Epithelial cell of esophagus (primary cell): ENCODE measurements around the gene LRRC36.

Experiments used
- DNase-seq: peaks from one replicate; pipeline ENCODE4 v3.0.0; 2010; ENCODE audit warnings: low read depth
- H3K4me3 ChIP-seq: 2 replicates; pipeline ENCODE4 v1.5.1; 2011; ENCODE audit warnings: mild to moderate bottlenecking, low read length, control low read depth
- TF ChIP-seq, protein P1 (sequence below): IDR thresholded peaks from 2 replicates; pipeline ENCODE4 v1.5.1; 2011; ENCODE audit warnings: low read depth, mild to moderate bottlenecking, low read length, control low read depth, inconsistent platforms; ENCODE audit not compliant: insufficient read depth; ENCODE audit errors: missing control alignments

LRRC36 gene

DNA sequence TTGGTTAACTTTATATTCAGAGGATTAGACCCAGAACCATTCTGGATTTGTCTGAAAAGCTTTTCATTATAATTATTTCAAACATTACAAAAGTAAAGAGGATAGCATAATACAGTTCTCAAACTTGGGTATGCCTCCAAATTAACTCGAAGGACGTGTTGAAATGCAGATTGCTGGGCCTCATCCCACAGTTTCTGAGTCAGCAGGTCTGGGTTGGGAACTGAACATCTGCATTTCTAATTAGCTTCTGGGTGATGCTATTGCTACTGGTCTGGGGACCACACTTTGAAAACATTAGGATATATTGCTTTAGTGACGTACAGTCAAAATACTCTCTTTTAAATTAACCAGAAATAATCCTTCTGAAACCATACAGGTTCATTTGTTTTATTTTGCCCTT is 56.7 kb downstream of the LRRC36 start:
- no peak for DNase-seq
- H3K4me3 ChIP-seq: no peak overlapping the region
- TF ChIP-seq, protein P1, sequence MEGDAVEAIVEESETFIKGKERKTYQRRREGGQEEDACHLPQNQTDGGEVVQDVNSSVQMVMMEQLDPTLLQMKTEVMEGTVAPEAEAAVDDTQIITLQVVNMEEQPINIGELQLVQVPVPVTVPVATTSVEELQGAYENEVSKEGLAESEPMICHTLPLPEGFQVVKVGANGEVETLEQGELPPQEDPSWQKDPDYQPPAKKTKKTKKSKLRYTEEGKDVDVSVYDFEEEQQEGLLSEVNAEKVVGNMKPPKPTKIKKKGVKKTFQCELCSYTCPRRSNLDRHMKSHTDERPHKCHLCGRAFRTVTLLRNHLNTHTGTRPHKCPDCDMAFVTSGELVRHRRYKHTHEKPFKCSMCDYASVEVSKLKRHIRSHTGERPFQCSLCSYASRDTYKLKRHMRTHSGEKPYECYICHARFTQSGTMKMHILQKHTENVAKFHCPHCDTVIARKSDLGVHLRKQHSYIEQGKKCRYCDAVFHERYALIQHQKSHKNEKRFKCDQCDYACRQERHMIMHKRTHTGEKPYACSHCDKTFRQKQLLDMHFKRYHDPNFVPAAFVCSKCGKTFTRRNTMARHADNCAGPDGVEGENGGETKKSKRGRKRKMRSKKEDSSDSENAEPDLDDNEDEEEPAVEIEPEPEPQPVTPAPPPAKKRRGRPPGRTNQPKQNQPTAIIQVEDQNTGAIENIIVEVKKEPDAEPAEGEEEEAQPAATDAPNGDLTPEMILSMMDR: no peak

DNA sequence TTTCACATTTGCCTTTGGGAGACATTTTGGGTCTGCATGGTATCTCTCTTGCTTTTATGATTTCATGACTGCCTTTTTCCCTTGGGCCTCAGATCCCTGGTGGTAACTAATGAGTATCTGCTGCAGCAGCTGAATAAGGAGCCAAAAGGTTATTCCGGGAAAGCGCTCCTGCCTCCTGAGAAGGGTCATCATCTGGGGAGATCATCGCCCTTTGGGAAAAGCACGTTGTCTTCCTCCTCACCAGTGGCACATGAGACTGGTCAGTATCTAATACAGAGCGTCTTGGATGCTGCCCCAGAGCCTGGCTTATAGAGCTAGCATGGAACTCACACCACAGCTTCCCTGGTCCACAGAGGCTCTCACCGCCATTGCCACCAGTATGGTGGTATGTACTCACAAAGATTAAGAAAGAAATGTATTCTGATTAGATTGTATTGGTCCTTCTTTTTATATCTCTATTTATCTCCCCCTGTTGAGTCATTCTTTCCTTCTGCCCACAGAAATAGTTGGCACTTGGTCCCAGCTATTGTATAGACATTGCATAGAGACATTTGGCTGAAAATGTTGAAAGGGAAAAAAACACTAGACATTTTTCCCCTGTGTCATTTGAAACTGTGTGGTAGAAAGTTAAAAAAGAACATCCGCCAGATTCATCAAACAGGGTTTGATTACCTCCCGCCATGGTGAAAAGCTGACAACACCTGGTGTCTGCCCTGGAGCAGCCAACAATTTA is 58.3 kb downstream of the LRRC36 start:
- DNase-seq: no peak
- no peak overlapping the region for H3K4me3 ChIP-seq
- TF ChIP-seq, protein P1: no peak

DNA sequence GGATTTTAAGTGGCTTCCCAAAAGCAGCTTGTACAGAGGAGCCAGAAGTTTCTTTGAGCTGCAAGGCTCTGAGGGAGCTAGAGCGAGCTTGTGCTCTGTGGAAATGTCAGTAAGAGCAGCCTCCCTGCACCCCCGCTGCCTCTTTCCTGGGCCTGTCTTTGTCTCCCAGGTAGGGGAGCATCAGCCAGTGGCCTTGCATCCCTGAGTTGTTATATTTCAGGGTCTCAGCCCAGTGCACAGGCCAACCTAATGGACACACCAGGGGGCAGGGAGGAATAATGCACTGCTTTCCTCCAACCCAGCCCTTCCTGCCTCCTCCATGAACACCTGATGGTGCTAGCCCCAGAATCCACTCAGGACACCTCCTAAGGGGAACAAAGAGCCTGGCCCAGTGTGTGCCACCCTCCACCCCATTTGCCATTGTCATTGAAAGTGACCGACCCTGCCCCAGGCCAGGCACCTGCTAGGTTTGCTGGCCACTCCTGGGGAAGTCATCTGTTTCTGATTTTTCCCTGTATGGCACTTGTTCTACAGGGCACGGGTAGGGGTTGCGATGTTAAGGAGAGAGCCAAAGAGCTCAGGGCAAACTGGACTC is 60.3 kb downstream of the LRRC36 start:
- TF ChIP-seq, protein P1: no peak
- DNase-seq: no peak
- H3K4me3 ChIP-seq: no peak overlapping the region

DNA sequence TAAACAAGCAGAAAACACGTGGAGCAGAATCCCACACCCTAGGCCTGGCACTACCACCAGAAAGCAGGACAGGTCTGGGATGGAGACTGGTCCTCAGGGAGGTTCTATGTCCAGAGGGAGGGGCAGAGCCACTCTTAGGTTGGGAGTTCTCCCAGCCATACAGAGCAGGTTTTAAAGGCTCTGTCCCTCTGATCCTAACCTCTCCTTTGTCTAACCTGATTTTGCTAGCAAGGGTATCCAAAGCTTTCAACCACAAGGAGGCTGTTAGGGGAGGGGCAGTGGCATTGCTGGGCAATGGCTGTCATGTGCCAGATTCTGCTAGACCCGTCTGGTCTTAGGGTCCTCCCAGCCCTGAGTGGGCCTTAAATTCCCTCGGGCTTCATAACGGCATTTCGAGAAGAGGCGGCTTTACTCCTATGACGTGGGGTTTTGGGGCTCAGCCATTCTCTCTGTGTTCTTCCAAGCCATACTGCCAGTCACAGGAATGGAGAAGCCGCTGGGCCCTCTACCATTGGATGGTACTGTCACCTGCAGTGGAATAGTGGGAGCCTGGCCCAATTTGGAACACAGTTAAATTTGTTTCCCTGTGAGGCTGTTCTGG is 61.0 kb downstream of the LRRC36 start:
- no peak for DNase-seq
- H3K4me3 ChIP-seq: no peak overlapping the region
- TF ChIP-seq, protein P1: no peak

DNA sequence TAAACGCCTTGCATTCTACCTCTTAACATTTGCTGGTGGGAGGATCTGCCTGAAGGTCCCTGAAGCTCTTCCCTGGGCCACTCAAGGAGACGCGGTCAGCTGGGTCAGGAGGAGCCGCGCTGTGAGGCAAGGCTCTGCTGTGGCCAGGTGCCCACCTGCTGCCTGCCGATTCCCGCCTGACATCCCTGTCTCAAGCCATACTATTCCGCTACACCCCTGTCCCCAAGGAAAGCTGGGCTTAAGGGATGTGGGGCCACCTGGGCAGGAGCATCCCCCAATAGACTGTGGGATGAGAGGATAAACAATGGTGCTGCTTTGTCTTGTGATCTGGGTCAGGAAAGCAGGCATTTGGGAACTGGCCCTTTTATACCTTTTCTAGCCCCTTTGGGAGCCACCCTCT is 61.6 kb downstream of the LRRC36 start:
- no peak overlapping the region for H3K4me3 ChIP-seq
- TF ChIP-seq, protein P1: no peak
- no peak for DNase-seq

DNA sequence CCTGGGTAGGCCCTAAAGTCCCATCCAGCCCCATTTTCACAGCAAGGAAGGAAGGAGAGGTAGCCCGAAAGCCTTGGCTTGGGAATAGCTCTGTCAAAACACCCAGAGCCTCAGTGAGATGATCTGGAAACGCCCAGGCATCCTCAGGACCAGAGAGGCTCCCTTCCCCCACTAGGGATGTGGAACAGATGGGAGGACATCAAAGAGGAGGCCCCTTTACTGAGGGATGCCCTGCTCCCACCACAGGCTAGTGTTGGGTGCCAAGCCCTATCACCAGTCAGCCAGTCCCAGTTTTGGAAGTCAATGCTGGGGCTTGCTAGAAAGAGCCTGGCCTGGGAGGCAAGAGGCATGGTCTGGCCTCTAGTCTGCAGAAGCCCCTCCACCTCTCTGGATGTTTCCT is 62.0 kb downstream of the LRRC36 start:
- DNase-seq: no peak
- TF ChIP-seq, protein P1: no peak

More for the DNA sequence above, 62.0 kb downstream of the LRRC36 start:
- no peak overlapping the region for H3K4me3 ChIP-seq
